Activated T-helper 1 cell treated with anti-CD3 and anti-CD28 coated beads, Interleukin-2, amount 50 U/mL, for 16 hours (primary cell): ENCODE measurements around the gene ZNF98.

Experiments
- DNase-seq, 2 donors: peaks; one replicate each; pipeline ENCODE4 v3.0.0-alpha.2; 2020; ENCODE audit warnings: low read depth in 1 of 2, low spot score in 1 of 2

Gene ZNF98

DNA sequence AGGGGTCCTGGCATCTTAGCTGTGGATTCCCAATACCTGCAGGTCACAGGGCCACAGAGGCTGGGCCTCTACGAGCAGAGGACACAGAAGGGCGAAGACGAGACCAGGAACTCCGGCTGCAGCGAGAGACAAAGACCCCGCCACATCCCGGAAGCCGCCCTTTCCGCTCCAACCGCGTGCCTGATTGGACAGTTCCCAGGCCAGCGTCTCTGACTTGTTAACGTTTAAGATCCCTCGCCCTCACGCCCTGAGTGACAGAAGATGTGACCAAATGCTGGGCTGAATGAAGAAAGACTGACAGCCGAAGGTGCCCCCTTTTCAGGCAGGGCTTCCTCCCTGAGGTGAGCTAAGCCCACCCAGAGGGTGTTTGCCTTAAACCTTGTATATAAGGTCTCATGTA is at the start of gene ZNF98:
TSS of gene ZNF98 (minus strand) at position 136 of the 400 bp plus-strand sequence. CDS start at position 14, 122 bp downstream.
- DNase-seq: no peak

DNA sequence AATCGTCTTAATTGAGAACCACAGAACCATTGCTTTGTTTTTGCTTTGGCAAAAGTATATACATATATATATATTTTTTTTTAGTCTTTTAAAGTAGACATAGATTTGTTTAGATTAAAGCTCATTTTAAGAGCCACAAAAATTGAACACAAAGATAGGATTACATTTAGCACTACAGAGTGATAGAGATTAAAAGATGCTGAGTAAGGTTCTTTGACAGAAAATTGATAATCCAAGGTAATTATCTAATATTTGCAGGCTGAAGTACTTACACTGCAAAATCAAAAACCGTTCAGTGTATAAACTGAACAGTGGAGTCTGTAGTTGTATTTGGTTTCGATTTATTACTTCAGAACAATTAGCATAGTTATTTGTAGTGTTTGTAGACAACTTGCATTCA is 24.5 kb upstream of the ZNF98 start:
- no peak for DNase-seq

DNA sequence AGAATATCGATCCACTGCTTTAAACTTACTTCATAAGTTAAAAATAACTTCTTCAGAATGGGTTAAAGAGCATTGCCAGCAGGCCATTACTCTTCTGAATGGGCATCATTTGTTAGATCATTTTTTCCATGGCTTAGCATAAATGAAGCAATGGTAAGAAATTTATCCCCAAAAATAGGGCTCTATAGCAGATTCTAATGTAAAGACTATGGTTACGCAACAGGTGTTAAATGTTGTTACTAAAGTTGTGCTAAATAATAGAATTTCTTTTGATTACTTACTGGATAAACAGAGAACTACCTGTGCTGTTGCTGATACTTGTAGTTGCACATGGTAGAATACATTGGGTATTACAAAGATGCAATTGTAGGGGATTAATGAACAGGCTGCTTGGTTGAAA is 15.9 kb upstream of the ZNF98 start:
- DNase-seq: no peak

DNA sequence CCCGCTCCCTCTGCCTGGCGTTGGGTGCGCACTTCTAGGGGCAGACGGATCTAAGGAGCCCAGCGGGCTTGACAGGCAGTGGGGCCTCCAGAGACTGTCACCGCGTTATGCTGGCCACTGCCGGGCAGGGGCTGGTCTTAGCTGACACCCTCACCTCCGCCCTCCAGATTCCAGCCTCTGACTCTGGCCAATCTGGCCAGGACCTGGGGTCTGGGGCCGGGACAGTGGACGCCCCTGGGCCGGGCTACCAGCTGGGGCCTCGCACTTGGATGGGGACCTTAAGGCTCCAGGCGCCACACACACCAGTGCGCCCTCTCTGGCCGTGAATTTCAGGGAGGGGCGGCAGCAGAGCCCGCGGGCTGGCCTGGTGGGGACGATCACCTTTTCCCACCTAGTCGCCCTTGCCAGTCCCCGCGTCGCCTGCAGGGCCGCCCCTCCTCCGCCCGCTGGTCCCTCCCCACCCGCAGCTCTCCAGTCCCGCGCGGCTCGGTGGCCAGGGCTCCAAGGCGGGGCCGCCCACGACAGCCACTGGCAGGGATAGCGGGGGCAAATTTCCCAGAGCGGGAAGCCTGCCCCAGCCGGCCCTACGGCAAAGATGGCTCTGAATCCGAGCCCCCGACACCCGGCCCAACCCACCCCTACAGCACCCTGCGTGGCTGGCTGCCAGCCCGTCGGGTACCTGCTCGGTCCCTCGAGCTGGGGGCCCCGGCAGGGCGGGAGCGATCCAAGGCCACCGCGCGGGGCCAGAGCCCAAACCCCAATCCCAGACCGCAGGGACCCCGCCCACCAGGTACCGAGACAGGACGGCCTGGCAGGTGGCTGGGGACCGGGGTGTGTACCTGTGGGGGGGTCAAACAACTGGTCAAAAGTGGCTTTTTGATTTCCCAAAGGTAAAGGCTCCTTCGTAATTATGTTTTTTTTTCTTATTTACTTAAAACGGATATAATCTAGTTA is 6.1 kb upstream of the ZNF98 start:
- DNase-seq: no peak

DNA sequence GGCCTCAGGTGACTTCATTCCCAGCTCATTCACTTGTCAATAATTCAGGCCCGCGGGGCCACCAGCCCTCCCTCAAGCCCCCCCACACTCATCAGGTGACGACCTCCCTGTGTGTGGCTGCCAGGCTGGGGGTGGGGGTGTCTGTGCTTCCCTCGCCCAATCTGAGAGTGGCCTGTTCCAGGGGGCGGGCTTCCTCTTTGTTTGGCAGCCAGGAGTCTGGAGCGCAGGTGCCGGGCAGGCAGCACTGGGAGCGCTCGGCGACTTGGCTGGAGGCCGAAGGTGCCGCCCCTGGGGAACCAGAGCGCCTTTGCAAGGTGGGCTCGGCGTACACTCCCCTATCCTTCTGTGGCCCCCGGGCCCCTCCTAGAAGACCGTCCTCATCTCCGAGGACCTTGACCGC is 5.4 kb upstream of the ZNF98 start:
- no peak for DNase-seq

DNA sequence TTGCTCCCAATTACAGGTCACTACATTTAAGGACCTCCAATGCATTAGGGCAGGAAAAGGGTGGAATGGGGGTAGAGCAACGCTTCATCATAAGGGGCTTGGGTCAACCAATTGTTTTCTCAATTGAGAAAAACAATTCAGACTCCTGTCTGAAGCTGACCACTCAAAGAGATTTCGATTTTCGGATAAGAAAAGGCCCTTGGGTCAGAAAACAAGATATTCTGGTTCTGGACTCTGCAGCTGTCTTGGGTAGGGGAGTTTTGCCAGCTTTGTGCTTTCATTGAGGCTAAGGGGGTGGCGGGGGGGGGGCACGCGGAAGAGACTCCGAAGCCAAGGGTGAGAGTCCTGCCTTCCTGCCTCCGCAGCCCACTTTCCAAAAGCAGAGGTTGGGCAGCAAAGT is 4.8 kb upstream of the ZNF98 start:
- no peak for DNase-seq

DNA sequence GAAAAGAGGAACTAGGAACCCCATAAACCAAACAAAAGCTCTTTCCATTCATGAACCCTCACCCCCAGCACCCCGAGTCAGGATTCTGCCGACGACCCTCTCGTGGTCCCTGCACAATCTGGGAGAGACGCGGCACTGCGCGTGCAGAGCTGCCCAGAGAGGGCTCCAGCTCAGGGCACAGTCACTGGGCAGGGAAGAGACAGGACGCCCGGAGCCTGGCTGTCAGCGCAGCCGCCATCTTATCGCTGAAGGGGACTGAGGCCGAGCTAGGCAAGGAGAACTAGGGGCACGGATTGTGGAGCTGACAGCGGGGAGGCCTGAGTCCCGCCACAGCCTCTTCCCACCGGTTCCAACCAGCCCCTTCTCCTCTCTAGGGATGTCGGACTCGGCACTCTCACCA is 349 bp downstream of the ZNF98 start:
- no peak for DNase-seq

DNA sequence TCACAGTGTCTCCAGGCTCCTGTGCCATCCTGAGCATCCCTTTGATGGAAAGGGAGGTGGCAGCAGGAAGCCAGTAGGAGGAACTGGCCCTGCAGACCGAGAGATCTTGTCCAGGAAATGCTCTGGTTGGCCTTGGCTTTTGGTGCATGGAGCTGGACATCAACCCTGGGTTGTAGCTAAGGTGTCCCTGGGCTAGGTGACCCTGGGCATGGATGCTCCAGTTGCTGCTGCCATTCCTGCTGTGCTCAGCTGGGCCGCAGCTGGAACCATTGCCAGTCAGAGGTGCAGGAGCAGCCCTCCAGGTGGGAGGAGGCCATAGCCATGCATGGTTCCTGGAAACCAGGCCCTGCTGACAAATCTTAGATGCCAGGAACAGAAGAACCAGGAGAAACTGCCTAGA is 67.5 kb downstream of the ZNF98 start:
- no peak for DNase-seq
